HUES48 (cell line): ENCODE measurements around the gene TM7SF2.

Experiments
- H3K27ac ChIP-seq: one replicate; pipeline ENCODE4 v1.7.0; 2013; ENCODE audit warnings: low read depth, low read length, inconsistent platforms
- H3K27me3 ChIP-seq: 2 replicates; pipeline ENCODE4 v1.6.1; 2013; ENCODE audit warnings: mild to moderate bottlenecking, low read length; ENCODE audit not compliant: control insufficient read depth, insufficient read depth
- H3K36me3 ChIP-seq: 2 replicates; pipeline ENCODE4 v1.6.1; 2013; ENCODE audit warnings: low read length; ENCODE audit not compliant: control insufficient read depth, insufficient read depth
- H3K4me1 ChIP-seq: 2 replicates; pipeline ENCODE4 v1.6.1; 2013; ENCODE audit warnings: mild to moderate bottlenecking, low read length; ENCODE audit not compliant: control insufficient read depth, insufficient read depth
- H3K4me3 ChIP-seq: 2 replicates; pipeline ENCODE4 v1.5.1; 2013; ENCODE audit warnings: mild to moderate bottlenecking, low read depth, low read length
- H3K9ac ChIP-seq: 2 replicates; pipeline ENCODE4 v1.6.1; 2013; ENCODE audit warnings: mild to moderate bottlenecking, low read depth, low read length, moderate library complexity
- H3K9me3 ChIP-seq: 2 replicates; pipeline ENCODE4 v1.6.1; 2013; ENCODE audit warnings: low read length; ENCODE audit not compliant: control insufficient read depth, insufficient read depth

The TM7SF2 gene

DNA sequence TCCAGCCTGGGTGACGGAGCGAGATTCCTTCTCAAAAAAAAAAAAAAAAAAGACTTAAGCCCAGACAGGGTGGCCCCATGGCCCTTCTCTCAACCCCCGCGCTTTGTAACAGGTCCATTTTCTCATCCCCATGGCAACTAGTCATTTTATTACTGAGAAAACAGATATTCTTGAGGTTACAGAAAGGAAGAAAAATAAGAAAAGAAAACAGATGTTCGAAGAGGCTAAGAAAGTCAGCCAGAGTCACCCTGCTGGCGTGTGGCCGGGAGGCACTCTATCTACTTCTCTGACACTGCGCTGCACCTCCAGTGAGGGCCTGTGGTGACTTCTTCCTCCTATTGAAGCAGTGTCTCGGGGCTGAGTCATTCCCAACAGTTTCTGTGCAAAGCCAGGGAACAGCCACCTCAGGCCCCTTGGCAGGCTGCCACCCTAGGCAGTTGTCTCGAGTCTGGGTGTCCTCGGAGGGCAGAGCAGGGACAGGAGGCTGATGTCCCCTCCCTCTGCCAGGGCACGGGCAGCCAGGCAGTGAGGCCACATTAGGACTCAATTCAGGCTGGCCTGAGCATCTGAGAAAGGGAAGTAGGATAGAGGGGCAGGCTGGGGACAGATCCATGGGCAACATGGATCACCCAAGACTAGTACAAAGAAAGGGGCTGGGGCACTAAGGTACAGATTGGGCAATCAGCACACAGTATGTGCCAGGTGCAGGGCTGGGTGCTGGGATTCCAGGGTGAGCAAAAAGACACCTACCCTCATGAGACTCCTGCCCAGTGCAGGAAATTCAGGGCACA is 39.0 kb downstream of the TM7SF2 start:
- Histone ChIP-seq H3K36me3 (no peaks in the 10 kb centered on the region), H3K9ac (no peak overlapping the region), H3K9me3 (no peaks in the 10 kb centered on the region), H3K4me1 (no peaks in the 10 kb centered on the region), H3K27ac (no peak overlapping the region), H3K4me3 (no peak overlapping the region), H3K27me3 (no peaks in the 10 kb centered on the region)

GRCh38 chr11:65151331-65151899 is 39.7 kb downstream of the TM7SF2 start:
- no peak overlapping the region for H3K9ac ChIP-seq
- H3K36me3 ChIP-seq, result no peaks in the 10 kb centered on the region
- H3K9me3 ChIP-seq, result no peaks in the 10 kb centered on the region
- no peaks in the 10 kb centered on the region for H3K27me3 ChIP-seq
- no peak overlapping the region for H3K4me3 ChIP-seq
- H3K4me1 ChIP-seq, result no peaks in the 10 kb centered on the region
- no peak overlapping the region for H3K27ac ChIP-seq

DNA sequence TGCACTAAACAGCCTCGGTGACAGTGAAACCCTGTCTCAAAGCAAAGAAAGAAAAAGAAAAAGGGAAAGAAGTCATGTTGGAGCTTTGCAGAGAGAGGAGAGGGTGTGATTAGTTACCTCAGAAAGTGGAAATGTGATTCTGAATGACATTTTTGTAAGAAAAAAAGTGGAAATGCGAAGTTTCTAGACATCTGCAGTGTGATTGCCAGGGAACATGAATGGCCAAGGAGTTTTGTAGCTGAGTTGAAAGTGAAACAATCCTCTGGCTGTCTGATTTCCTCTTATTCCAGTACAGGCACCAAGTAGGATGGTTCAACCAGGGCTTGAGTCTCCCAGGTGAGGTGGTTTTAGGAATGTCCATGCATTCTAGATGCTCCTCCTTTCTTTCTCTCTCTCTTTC is 40.5 kb downstream of the TM7SF2 start:
- no peak overlapping the region for H3K27ac ChIP-seq
- no peaks in the 10 kb centered on the region for H3K36me3 ChIP-seq
- H3K9ac ChIP-seq, result no peak overlapping the region
- H3K9me3 ChIP-seq, result no peaks in the 10 kb centered on the region
- H3K27me3 ChIP-seq, result no peaks in the 10 kb centered on the region
- H3K4me1 ChIP-seq, result no peaks in the 10 kb centered on the region
- H3K4me3 ChIP-seq, result no peak overlapping the region

- Histone ChIP-seq H3K4me1 (no peaks in the 10 kb centered on the region), H3K4me3 (no peak overlapping the region), H3K27ac (no peak overlapping the region), H3K9ac (no peak overlapping the region), H3K9me3 (no peaks in the 10 kb centered on the region), H3K36me3 (no peaks in the 10 kb centered on the region), H3K27me3 (no peaks in the 10 kb centered on the region)
Measured at GRCh38 chr11:65156256-65156655, 44.6 kb downstream of the TM7SF2 start.

DNA sequence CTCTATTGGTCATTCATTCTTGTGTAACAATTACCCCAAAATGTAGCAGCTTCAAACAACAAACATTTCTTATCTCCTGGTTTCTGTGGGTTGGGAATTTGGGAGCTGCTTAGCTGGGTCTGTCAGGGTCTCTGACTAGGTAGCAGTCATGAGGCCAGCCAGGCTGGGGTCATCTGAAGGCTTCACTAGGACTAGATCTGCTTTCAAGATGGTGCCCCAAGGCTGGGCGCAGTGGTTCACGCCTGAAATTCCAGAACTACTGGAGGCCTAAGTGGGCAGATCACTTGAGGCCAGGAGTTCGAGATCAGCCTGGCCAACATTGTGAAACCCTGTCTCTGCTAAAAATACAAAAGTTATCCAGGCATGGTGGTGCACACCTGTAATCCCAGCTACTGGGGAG is 45.3 kb downstream of the TM7SF2 start:
- no peaks in the 10 kb centered on the region for H3K4me1 ChIP-seq
- no peak overlapping the region for H3K27ac ChIP-seq
- H3K27me3 ChIP-seq, result no peaks in the 10 kb centered on the region
- H3K36me3 ChIP-seq, result no peaks in the 10 kb centered on the region
- H3K9ac ChIP-seq, result no peak overlapping the region
- H3K4me3 ChIP-seq, result no peak overlapping the region
- no peaks in the 10 kb centered on the region for H3K9me3 ChIP-seq

- Histone ChIP-seq H3K4me3 (no peak overlapping the region), H3K27ac (no peak overlapping the region), H3K4me1 (no peaks in the 10 kb centered on the region), H3K9me3 (no peaks in the 10 kb centered on the region), H3K9ac (no peak overlapping the region), H3K27me3 (no peaks in the 10 kb centered on the region), H3K36me3 (no peaks in the 10 kb centered on the region)
Measured at GRCh38 chr11:65157336-65157735, 45.7 kb downstream of the TM7SF2 start.

DNA sequence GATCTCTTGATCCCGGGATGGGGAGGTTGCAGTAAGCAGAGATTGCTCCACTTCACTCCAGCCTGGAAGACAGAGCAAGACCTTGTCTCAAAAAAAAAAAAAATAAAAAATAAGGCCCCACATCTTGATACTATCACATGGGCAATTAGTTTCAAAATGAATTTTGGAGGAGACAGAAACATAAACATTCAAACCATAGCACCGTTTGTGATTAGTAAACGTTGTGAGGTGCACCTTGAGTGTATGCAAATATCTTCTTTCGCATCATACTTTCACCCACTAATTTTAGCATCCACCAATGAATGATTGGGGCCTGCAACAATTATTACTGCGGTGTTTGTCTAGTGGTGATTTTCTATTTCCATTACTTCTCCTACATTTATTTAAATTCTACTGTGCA is 47.3 kb downstream of the TM7SF2 start:
- Histone ChIP-seq H3K4me3 (no peak overlapping the region), H3K9ac (no peak overlapping the region), H3K27me3 (no peaks in the 10 kb centered on the region), H3K27ac (no peak overlapping the region), H3K9me3 (no peaks in the 10 kb centered on the region), H3K36me3 (no peaks in the 10 kb centered on the region), H3K4me1 (no peaks in the 10 kb centered on the region)

DNA sequence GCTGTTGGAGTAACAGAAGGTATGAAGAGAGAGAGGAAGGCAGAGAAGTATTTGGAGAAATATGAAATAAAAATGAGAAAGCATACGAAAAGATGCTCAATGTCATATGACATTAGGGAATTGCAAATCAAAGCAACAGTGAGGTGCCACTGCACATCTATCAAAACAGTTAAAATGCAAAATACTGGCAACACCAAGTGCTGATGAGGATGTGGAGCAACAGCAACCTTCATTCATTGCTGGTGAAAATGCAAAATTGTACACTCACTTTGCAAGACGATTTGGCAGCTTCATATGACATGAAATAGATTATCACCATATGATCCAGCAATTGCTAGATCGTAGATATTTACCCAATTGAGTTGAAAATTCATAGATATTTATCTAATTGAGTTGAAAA is 49.0 kb downstream of the TM7SF2 start:
- Histone ChIP-seq H3K9me3 (no peaks in the 10 kb centered on the region), H3K36me3 (no peaks in the 10 kb centered on the region), H3K27me3 (no peaks in the 10 kb centered on the region), H3K4me3 (no peak overlapping the region), H3K4me1 (no peaks in the 10 kb centered on the region), H3K9ac (no peak overlapping the region), H3K27ac (no peak overlapping the region)

GRCh38 chr11:65163684-65164083 is 52.0 kb downstream of the TM7SF2 start:
- H3K9ac ChIP-seq, result no peak overlapping the region
- no peaks in the 10 kb centered on the region for H3K36me3 ChIP-seq
- no peaks in the 10 kb centered on the region for H3K4me1 ChIP-seq

More at GRCh38 chr11:65163684-65164083, 52.0 kb downstream of the TM7SF2 start:
- H3K27me3 ChIP-seq, result no peaks in the 10 kb centered on the region
- H3K4me3 ChIP-seq, result no peak overlapping the region
- H3K9me3 ChIP-seq, result no peaks in the 10 kb centered on the region
- no peak overlapping the region for H3K27ac ChIP-seq
